GM21619 (cell line): ENCODE measurements around the gene A3GALT2.

Experiments used
- ATAC-seq: cut with Tn5 transposase; IDR thresholded peaks from one replicate; pipeline ENCODE4 v1.9.1; 2021; ENCODE audit not compliant: unreplicated experiment

The A3GALT2 gene

DNA sequence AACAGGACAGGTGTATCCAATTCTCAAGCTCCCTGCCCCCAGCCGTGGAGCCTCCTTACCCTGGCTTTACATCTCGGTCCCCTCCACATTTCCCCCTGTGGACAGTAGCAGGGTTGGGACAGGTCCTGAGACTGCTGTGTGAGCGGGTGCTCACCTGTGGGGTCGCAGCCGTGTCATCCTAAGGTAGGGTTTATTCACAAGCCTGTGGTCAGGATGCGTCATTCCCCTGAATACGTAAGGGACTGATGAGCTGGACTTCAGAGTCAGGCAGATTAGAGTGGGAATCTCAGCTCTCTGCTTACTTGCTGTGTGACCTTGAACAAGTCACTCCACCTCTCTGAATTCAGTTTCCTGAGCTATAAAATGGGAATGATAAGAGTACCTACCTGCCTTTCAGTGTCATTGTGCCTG is 46.9 kb downstream of the A3GALT2 start:
- no peak for ATAC-seq

GRCh38 chr1:33273406-33273805 is 47.5 kb downstream of the A3GALT2 start:
- no peak for ATAC-seq

DNA sequence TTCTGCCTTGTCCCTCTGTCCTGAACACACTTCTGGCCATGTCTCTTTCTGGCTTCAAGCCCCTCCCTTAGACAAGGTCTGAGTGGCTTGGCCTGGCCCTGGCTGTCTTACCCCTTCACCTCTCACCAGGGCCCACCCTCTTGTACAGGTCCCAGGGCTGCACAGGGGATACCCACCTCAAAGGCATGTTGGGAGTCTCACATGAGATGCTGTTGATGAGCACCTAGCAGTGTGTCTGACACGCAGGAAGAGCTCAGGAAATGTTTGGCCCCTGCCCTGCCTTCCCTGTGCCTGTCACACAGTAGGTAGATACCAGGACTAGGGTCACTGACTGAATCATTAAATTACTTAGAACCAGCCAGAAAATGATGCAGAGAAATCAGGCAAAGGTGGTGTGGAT is 48.0 kb downstream of the A3GALT2 start:
- no peak for ATAC-seq

GRCh38 chr1:33272509-33272908 is 48.4 kb downstream of the A3GALT2 start:
- no peak for ATAC-seq

DNA sequence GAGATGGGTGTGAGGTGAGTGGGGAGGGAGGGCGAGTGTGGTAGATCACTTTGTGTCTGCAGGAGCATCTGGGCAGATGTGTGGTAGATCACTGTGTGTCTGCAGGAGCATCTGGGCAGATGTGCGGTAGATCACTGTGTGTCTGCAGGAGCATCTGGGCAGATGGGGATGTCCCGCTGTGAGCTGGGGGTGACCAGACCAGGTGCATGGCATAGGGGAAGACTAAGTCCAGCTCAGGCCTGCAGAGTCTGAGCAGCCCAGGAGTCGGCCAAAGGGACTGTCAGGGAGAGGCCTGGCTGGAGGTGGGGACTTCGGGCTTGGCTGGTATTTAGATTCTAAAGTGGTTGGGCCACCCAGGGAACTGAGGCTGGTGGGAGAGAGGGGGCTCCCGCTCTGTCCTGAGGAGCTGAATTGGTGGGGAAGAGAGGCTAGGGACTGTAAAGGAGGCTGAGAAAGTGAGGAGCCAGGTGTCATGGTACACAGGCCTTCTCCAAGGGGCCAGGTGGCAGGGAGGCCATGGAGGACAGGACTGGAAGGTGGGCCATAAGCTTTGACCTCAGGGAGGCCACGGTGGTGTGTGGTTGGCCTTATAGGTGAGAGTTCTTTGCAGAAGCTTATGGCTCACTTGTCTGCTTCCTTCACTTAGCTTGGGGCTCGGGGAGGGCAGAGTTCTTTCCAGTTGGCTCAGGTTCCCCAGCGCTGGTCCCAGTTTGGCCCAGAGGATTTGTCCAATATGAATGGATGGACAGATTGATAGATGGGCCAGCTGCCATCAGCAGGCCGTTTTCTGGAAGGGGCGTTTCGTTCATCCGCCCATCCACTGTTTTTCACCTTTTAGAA is 49.0 kb downstream of the A3GALT2 start:
- no peak for ATAC-seq

GRCh38 chr1:33270808-33271465 is 50.0 kb downstream of the A3GALT2 start:
- no peak for ATAC-seq

DNA sequence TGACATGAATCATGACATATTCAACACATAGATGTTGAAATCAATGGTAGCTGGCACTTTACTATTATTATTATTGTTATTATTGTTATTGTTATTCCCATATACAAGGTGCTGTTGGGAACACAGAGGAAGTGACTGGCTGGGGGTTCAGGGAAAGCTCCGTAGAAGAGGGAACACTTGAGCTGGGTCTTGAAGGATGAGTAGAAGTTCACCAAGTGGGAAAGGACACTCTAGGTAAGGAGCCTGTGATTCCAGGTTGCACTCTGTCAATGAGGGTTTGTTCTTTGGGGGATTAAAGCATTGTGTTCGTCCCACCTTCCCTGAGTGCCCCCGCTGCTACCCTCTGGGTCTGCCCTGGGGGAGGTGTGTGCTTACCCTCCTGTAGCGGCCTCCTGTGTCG is 50.5 kb downstream of the A3GALT2 start:
- ATAC-seq, result no peak

GRCh38 chr1:33269621-33270020 is 51.3 kb downstream of the A3GALT2 start:
- ATAC-seq, result no peak

DNA sequence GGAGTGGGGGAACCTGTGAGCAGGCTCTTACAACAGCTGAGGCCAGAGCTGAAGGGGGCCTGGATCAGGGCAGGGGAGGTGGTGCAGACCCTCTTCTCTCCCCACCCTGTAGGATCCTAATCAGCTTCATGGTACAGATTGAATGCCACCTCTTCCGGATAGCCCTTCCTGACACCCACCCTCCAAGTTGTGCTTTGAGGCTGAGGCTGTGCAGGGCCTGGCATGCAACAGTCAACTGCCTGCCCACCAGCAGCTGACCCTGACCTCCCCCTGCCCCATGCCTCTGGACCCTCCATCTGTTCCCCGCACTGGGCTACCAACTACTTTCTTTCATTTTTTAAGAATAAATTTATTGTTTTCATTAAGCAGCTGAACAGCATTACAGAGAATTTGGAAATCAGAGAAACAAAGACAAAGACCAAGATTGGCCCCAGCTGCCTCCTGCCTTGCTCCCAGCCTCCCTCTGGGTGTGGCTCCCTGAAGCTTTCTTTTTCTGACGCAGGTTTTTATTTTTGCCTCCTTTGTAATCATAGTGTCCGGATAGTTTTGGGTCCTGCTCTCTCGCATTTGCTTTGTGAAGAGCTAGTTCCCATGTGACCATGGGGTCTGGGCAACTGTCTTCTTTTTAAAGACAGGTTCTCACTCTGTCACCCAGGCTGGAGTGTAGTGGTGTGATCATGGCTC is 51.8 kb downstream of the A3GALT2 start:
- ATAC-seq, result no peak

DNA sequence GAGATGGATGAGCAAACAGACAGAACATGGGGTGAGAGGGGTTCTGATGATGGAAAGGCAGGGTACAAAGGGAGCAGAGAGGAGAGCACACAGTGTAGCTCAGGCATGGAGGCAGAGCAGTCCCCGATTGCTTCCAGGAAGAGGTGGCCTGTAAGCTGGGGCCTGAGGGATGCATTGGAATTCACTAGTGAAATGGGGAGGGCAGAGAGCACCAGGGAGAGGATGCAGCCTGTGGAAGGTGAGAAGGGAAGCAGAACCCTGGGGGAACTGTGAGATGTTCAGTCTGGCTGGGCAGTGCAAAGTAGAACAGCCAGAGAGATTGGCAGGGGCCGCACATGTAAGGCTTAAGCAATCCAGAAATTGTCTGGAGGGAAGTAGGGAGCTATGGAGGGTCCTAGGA is 52.4 kb downstream of the A3GALT2 start:
- ATAC-seq, result no peak

- no peak for ATAC-seq
Measured at GRCh38 chr1:33267468-33268205, 53.3 kb downstream of the A3GALT2 start.

- ATAC-seq, result no peak
Measured at GRCh38 chr1:33266766-33267165, 54.1 kb downstream of the A3GALT2 start.

DNA sequence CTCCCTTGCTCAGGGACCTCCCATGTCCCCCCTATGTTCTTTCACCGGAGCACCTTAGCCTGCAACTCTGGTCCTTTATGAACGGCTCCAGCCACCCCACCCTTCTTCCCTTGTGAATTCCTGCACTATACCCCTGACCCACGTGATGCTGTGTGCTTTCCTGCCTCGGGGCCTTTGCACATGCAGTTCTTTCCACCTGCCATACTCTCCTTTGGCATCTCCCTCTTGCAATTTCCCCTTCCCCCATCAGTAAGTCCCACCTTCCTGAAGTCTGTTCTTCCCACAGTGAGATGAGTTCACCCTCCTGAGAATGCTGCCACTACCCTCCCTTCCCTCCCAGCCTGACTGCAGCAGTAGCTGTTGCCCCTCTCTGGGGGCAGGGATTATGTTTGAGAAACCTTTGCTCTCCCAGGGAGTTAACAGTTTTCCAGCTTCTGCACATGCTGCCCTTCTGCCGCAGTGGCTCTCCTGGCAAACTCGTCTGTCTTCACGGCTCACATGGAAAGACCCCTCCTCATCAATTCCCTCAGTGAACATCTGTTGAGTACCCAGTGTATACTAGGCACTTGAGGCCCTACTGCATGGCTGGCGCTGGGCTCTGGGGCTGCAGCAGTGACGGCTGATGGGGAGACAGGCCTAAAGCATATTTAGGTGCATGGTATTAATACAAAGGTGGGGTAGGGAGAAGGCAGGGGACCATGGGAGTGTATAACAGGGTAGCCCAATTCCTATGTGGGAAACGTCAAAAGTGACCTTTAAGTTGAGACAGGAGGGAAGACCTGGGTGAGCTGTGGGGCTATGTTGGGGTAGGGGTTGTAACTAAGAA is 54.9 kb downstream of the A3GALT2 start:
- no peak for ATAC-seq

DNA sequence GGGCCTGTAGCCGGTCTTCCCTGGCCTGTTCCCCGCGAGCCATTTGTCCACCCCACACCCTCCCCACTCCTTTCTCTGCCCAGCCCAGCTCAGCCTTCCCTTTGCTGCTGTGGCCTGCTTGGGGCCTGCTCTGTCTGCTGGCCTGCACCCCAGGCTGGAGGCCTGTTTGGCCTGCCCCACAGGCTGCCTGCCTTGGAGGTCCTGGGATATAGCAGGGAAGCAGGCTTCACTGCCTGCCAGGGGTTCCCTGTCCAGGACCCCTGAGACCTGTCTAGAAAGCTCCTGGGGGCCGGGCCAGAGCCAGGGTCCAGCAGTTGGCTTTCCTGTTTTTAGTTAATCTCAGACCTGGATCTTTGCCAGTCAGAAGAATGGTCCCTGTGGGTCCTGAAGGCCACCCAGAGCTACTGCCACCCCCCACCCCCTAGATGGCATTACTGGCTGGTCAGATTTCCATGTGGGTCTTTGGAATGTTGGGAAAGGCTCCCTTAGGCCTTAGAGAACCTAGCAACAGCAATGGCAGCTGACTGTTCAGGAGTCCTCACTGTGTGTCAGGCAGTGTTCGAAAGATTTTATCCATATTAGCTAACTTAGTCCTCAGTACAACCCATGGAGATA is 56.9 kb downstream of the A3GALT2 start:
- no peak for ATAC-seq

DNA sequence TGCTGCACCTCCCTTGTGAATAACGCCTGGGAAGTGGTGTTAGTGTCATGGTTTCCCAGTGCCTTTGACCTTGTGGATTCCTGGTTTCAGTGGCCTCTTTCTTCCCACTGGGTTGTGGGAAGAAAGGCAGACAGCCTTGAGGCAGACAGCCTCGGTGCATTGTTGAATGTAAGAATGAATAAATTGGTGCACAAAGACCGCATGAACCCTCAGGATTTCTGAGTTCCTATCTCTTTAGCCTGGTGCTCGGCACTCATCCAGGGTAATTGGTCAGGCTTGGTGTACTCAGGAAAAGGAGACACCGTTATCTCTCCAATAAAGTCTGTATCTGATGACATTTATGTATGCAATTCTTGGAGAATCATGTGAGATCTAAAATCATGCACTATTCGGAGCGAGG is 59.6 kb downstream of the A3GALT2 start:
- ATAC-seq, result no peak

- no peak for ATAC-seq
Measured at GRCh38 chr1:33260439-33260838, 60.5 kb downstream of the A3GALT2 start.

GRCh38 chr1:33259879-33260278 is 61.0 kb downstream of the A3GALT2 start:
- ATAC-seq, result no peak

DNA sequence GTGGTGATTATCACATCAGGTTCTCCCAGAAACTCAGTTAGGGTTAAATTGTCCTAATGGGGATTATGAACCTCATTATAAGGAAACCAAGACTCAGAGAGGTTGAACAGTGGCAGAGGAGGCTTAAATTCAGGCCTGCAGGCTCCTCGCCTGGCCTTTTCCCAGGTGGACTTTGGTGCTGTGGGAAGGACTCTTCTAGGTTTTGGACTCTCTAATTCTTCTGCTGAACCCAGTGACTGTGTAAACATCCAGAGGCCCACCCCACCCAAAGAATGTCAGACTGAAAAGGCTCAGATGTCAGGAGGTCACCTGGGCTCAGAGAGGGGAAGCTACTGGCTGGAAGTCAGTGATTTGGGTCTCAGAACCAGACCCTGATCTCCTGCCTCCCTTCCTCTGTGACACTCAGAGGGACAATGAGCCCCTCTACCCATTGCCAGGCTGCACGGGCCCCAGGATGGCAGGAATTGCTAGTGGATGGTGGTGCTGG is 62.1 kb downstream of the A3GALT2 start:
- ATAC-seq, result no peak

GRCh38 chr1:33257772-33258712 is 62.9 kb downstream of the A3GALT2 start:
- no peak for ATAC-seq
